GM12878 (cell line): Measurements from ENCODE around the gene GFRA1. TPM values are rescaled to one million over a fixed set of nuclear protein-coding genes. Genes with fewer than 3 reads are reported as not detected.

Source experiments
- ATAC-seq: fragments of 200-7000 bp; cut with Tn5 transposase; 3 replicates; pipeline ENCODE4 v1.9.1; 2020; ENCODE audit warnings: mild to moderate bottlenecking, moderate library complexity
- BruUV-seq: library from RNA; stranded (reverse); fragments of 400-500 nt; replicated peaks from 2 replicates; lab custom pipeline; 2021; lab: Mats Ljungman, UMichigan
- CTCF ChIA-PET: fragments of 300-600 bp; sonication (Branson Sonifier 250); formaldehyde crosslinking; extraction: SDS; loops from one replicate; lab custom pipeline; 2021; ENCODE audit warnings: inconsistent platforms; lab: Yijun Ruan, JAX
- POLR2A ChIA-PET: fragments of 350-600 bp; formaldehyde crosslinking; extraction: SDS; loops from one replicate; lab custom pipeline; 2021; ENCODE audit warnings: inconsistent platforms; lab: Charles Lee
- RAD21 ChIA-PET: fragments of 300-600 bp; sonication (Branson Sonifier 250); formaldehyde crosslinking; loops from one replicate; lab custom pipeline; 2023; ENCODE audit warnings: antibody characterized with exemption; ENCODE audit not compliant: unreplicated experiment; lab: Charles Lee
- SMC1A ChIA-PET: fragments of 300-600 bp; sonication (Branson Sonifier 250); formaldehyde crosslinking; loops from one replicate; lab custom pipeline; 2023; ENCODE audit not compliant: unreplicated experiment, uncharacterized antibody; lab: Charles Lee
- DNase-seq: peaks from one replicate; pipeline ENCODE4 v3.0.0-alpha.2; 2011; ENCODE audit warnings: low read depth, low spot score
- FAIRE-seq: peaks from 3 replicates; lab custom pipeline; 2011; peaks lifted over from hg19 to GRCh38; lab: Jason Lieb, UNC
- H2AFZ ChIP-seq: 2 replicates; pipeline ENCODE4 v1.6.0; 2011; ENCODE audit warnings: low read depth, low read length, control low read depth; ENCODE audit not compliant: control insufficient read depth
- H3K27ac ChIP-seq: 2 replicates; pipeline ENCODE4 v1.5.1; 2011; ENCODE audit warnings: control low read depth; ENCODE audit not compliant: control insufficient read depth, insufficient read depth
- H3K27me3 ChIP-seq, 2 experiments: replicated peaks in 1 of 2; 2 replicates each; pipeline versions ENCODE4 v1.6.0 to v1.6.1; 2011; ENCODE audit warnings: low read length in 1 of 2; ENCODE audit not compliant: control insufficient read depth in 2 of 2, insufficient read depth in 2 of 2
- H3K36me3 ChIP-seq, 2 experiments: 2 replicates each; pipeline ENCODE4 v1.5.1; 2011; ENCODE audit warnings: low read length in 1 of 2; ENCODE audit not compliant: control insufficient read depth in 2 of 2, insufficient read depth in 2 of 2
- H3K4me1 ChIP-seq: 2 replicates; pipeline ENCODE4 v1.6.1; 2011; ENCODE audit warnings: mild to moderate bottlenecking, low read length, moderate library complexity, mixed read lengths; ENCODE audit not compliant: control insufficient read depth, insufficient read depth
- H3K4me2 ChIP-seq: 2 replicates; pipeline ENCODE4 v1.6.0; 2011; ENCODE audit warnings: control low read depth; ENCODE audit not compliant: control insufficient read depth, insufficient read depth
- H3K4me3 ChIP-seq: fragments of 200-600 bp; sonication (generic); 2 replicates; pipeline ENCODE4 v1.5.1; 2016
- H3K79me2 ChIP-seq: 2 replicates; pipeline ENCODE4 v1.6.0; 2011; ENCODE audit warnings: low read length; ENCODE audit not compliant: control insufficient read depth, insufficient read depth
- H3K9ac ChIP-seq: 2 replicates; pipeline ENCODE4 v1.8.0; 2011; ENCODE audit warnings: low read length, control low read depth, mixed read lengths; ENCODE audit not compliant: control insufficient read depth, insufficient read depth
- H3K9me3 ChIP-seq: replicated peaks from 3 replicates; pipeline ENCODE4 v1.5.1; 2011; ENCODE audit warnings: mild to moderate bottlenecking, low read length; ENCODE audit not compliant: control insufficient read depth, insufficient read depth
- H4K20me1 ChIP-seq: 2 replicates; pipeline ENCODE4 v1.6.0; 2011; ENCODE audit not compliant: control insufficient read depth, insufficient read depth
- ATF7 ChIP-seq: fragments of 450-650 bp; IDR thresholded peaks from 2 replicates; pipeline ENCODE4 v1.6.1; 2016; ENCODE audit warnings: low read depth, mild to moderate bottlenecking
- CHD1 ChIP-seq: IDR thresholded peaks from 2 replicates; pipeline ENCODE4 v1.6.1; 2012; ENCODE audit warnings: low read depth, low read length, improper control_type of control experiment
- CTCF ChIP-seq, 3 experiments: IDR thresholded peaks in 2 of 3; conservative IDR thresholded peaks in 1 of 3; 2 replicates each; pipeline ENCODE4 v1.5.1; 2011; ENCODE audit warnings: low read depth in 3 of 3, low read length in 3 of 3, mild to moderate bottlenecking in 3 of 3, control low read depth in 2 of 3, moderate library complexity in 2 of 3, inconsistent platforms in 1 of 3, mixed read lengths in 1 of 3; ENCODE audit not compliant: control insufficient read depth in 2 of 3, insufficient read depth in 1 of 3; ENCODE audit errors: extremely low read depth in 1 of 3
- E4F1 ChIP-seq: fragments of 450-650 bp; IDR thresholded peaks from 2 replicates; pipeline ENCODE4 v1.6.1; 2018; ENCODE audit warnings: borderline replicate concordance, mild to moderate bottlenecking; ENCODE audit not compliant: partially characterized antibody
- FOXK2 ChIP-seq: fragments of 450-650 bp; IDR thresholded peaks from 2 replicates; pipeline ENCODE4 v1.6.1; 2017; ENCODE audit warnings: mild to moderate bottlenecking, moderate library complexity
- HDGF ChIP-seq: fragments of 450-650 bp; IDR thresholded peaks from 2 replicates; pipeline ENCODE4 v1.6.1; 2016; ENCODE audit warnings: antibody characterized with exemption
- IRF5 ChIP-seq: fragments of 450-650 bp; IDR thresholded peaks from 2 replicates; pipeline ENCODE4 v1.6.1; 2017; ENCODE audit warnings: borderline replicate concordance
- KAT2A ChIP-seq: conservative IDR thresholded peaks from 2 replicates; pipeline ENCODE4 v1.6.1; 2011; ENCODE audit warnings: low read depth, low read length; ENCODE audit not compliant: control insufficient read depth
- MYB ChIP-seq: fragments of 150-350 bp; IDR thresholded peaks from 2 replicates; pipeline ENCODE4 v1.6.1; 2014; ENCODE audit warnings: mild to moderate bottlenecking, low read depth, low read length, borderline replicate concordance
- NFYA ChIP-seq: IDR thresholded peaks from 2 replicates; pipeline ENCODE4 v1.6.1; 2011; ENCODE audit warnings: low read depth, mild to moderate bottlenecking, low read length, improper control_type of control experiment, borderline replicate concordance
- POU2F2 ChIP-seq: IDR thresholded peaks from 3 replicates; pipeline ENCODE4 v1.6.1; 2011; ENCODE audit warnings: low read depth, mild to moderate bottlenecking, low read length, borderline replicate concordance
- SREBF2 ChIP-seq: IDR thresholded peaks from 2 replicates; pipeline ENCODE4 v1.6.1; 2012; ENCODE audit warnings: mild to moderate bottlenecking, low read length
- TAF1 ChIP-seq: IDR thresholded peaks from 2 replicates; pipeline ENCODE4 v1.6.1; 2011; ENCODE audit warnings: mild to moderate bottlenecking, low read depth, low read length, borderline replicate concordance
- TARDBP ChIP-seq: IDR thresholded peaks from 2 replicates; pipeline ENCODE4 v1.6.1; 2016; ENCODE audit warnings: borderline replicate concordance
- YBX1 ChIP-seq: fragments of 450-650 bp; IDR thresholded peaks from 2 replicates; pipeline ENCODE4 v1.6.1; 2016; ENCODE audit warnings: antibody characterized with exemption
- ZBED1 ChIP-seq: IDR thresholded peaks from 2 replicates; pipeline ENCODE4 v1.6.1; 2016; ENCODE audit warnings: borderline replicate concordance
- ZNF592 ChIP-seq: fragments of 450-650 bp; IDR thresholded peaks from 2 replicates; pipeline ENCODE4 v1.6.1; 2017; ENCODE audit warnings: mild to moderate bottlenecking, moderate library complexity
- WGBS: methylation state at CpG from one replicate; pipeline ENCODE4 v1.1.6; 2016; ENCODE audit warnings: low lambda C conversion rate; ENCODE audit not compliant: insufficient replicate concordance, insufficient coverage; ENCODE audit errors: missing lambda C conversion rate; 5-methylcytosine and 5-hydroxymethylcytosine counted together
- in situ Hi-C: fragments of 300-500 bp; cut with MboI; formaldehyde crosslinking; loops from 9 replicates; pipeline ENCODE4 v1.14.3; 2018; ENCODE audit warnings: mixed read lengths
- intact Hi-C: fragments of 100-400 bp; cut with micrococcal nuclease; formaldehyde crosslinking; loops from one replicate; pipeline ENCODE4 v1.14.2; 2022; ENCODE audit not compliant: unreplicated experiment
- polyA plus RNA-seq, 11 experiments: library from polyadenylated mRNA; depleted of rRNA in 4 of 11; unstranded in 6 of 11; stranded (reverse) in 5 of 11; fragments of >200 nt; fragmentation: Nextera tagmentation in 4 of 11; fragmentation: Illumina TruSeq in 1 of 11; extraction: Ambion mirVana in 4 of 11; extraction: Trizol in 1 of 11; gene quantifications; 1 replicate in 1 of 11; 2 replicates in 10 of 11; pipeline versions ENCODE4 v1.2.1 to v1.2.3, GENCODE V29; 2011 to 2016; ENCODE audit warnings: inconsistent platforms in 2 of 11, missing spikeins in 2 of 11, low read depth in 1 of 11
- total RNA-seq, 4 experiments: library from RNA; depleted of rRNA in 3 of 4; stranded (reverse); fragments of >200 nt in 3 of 4; fragmentation: Illumina TruSeq in 1 of 4; extraction: Trizol in 1 of 4; gene quantifications; 2 replicates each; pipeline versions ENCODE4 v1.2.1 to v1.2.3, GENCODE V29; 2013 to 2021

Gene GFRA1
- total and polyA plus RNA-seq, 10 of the 15 experiments (the other 5 are each of a cell fraction or from before 2014, with no cell fraction given) = 0.05 to 0.19 TPM; not detected in 8

- RAD21 ChIA-PET = no interaction called here
- 3% methylated on average over 4 of the region's 4 CpGs for WGBS
These were observed 74.3 kb downstream of the GFRA1 start for GRCh38 chr10:116198676-116199035.

More at GRCh38 chr10:116198676-116199035, 74.3 kb downstream of the GFRA1 start:
- in situ Hi-C loops = no loop called here
- intact Hi-C loops = no loop called here
- CTCF ChIA-PET = no interaction called here
- POLR2A ChIA-PET = no interaction called here
- Histone ChIP-seq H3K27ac (no peak overlapping the region), H3K4me1 (no peaks in the 10 kb centered on the region), H2AFZ (no peak overlapping the region), H3K27me3 (no peaks in the 10 kb centered on the region), H3K9ac (no peak overlapping the region), H3K36me3 (no peaks in the 10 kb centered on the region), H3K9me3 (no peaks in the 10 kb centered on the region), H3K79me2 (no peaks in the 10 kb centered on the region), H3K4me3 (no peak overlapping the region), H3K4me2 (no peak overlapping the region), H4K20me1 (no peaks in the 10 kb centered on the region)
- SMC1A ChIA-PET = no interaction called here
- FAIRE-seq = no peak
- no peak for DNase-seq
- no peak for ATAC-seq
- no TSS peak for BruUV-seq
- TF ChIP-seq TAF1 = no peak
- no peak for TF ChIP-seq MYB
- TF ChIP-seq ZBED1 = no peak
- no peak for TF ChIP-seq SREBF2
- no peak for TF ChIP-seq KAT2A
- TF ChIP-seq IRF5 = no peak
- no peak for TF ChIP-seq CTCF (IDR thresholded peaks at IDR 0.05 in 2 of 3, conservative IDR thresholded peaks at IDR 0.05 in 1 of 3; ENCODE audit: control insufficient read depth in 2 of 3, extremely low read depth in 1 of 3, insufficient read depth in 1 of 3, low read depth in 3 of 3, low read length in 3 of 3)
- no peak for TF ChIP-seq NFYA
- TF ChIP-seq E4F1 = no peak
- TF ChIP-seq CHD1 = no peak
- TF ChIP-seq ZNF592 = no peak
- TF ChIP-seq FOXK2 = no peak
- no peak for TF ChIP-seq HDGF
- no peak for TF ChIP-seq YBX1
- no peak for TF ChIP-seq POU2F2
- TF ChIP-seq TARDBP = no peak
- no peak for TF ChIP-seq ATF7
